T-helper 2 cell (primary cell): ENCODE measurements around the gene CLDN9.

Experiments used
- DNase-seq, 5 experiments: peaks; one replicate each; pipeline versions ENCODE4 v3.0.0 to v3.0.0-alpha.2; 2012 to 2022
- total RNA-seq, 2 donors: gene quantifications; one replicate each; lab custom pipeline; 2026; lab: John Stamatoyannopoulos, UW

CLDN9 gene
- total RNA-seq = 0 reads per million in 2 donors

GRCh38 chr16:3012828-3013420 is at the start of gene CLDN9:
Gene CLDN9 (plus strand): TSS chr16:3012923. CDS start chr16:3013363, 440 bp downstream.
- no peak for DNase-seq

- peak in 2 of 5 experiments; percentile 22 to 28 for DNase-seq
Observed at GRCh38 chr16:2963074-2963722, 49.5 kb upstream of the CLDN9 start.

- peak in 1 of 5 experiments; percentile 33 for DNase-seq
Observed at GRCh38 chr16:2963723-2964474, 48.8 kb upstream of the CLDN9 start, which contains the start of gene KREMEN2. Gene KREMEN2 (plus strand): TSS chr16:2964275. CDS start chr16:2964521, 246 bp downstream.

- peak; percentile 39 to 66 (median 48) for DNase-seq
Observed at GRCh38 chr16:2964475-2965336, 48.0 kb upstream of the CLDN9 start.

GRCh38 chr16:2966043-2966807 is 46.5 kb upstream of the CLDN9 start:
- DNase-seq = no peak

- DNase-seq = no peak
Observed at GRCh38 chr16:2966808-2967191, 45.9 kb upstream of the CLDN9 start.

- DNase-seq = no peak
Observed at GRCh38 chr16:2967211-2967631, 45.5 kb upstream of the CLDN9 start.

GRCh38 chr16:2967721-2968161 is 45.0 kb upstream of the CLDN9 start:
- DNase-seq = no peak

GRCh38 chr16:2968368-2968737 is 44.4 kb upstream of the CLDN9 start:
- no peak for DNase-seq

GRCh38 chr16:2968738-2969544 is 43.8 kb upstream of the CLDN9 start, which contains the start of gene PAQR4:
Gene PAQR4 (plus strand): TSS chr16:2969348. CDS start chr16:2969675, 327 bp downstream.
- DNase-seq = peak; percentile 61 to 88 (median 66)

- peak; percentile 31 to 87 (median 65) for DNase-seq
Observed at GRCh38 chr16:2969545-2970521, 42.9 kb upstream of the CLDN9 start.

GRCh38 chr16:2970563-2970962 is 42.2 kb upstream of the CLDN9 start:
- no peak for DNase-seq

GRCh38 chr16:2971134-2971984 is 41.4 kb upstream of the CLDN9 start:
- no peak for DNase-seq

- no peak for DNase-seq
Observed at GRCh38 chr16:2971985-2972784, 40.5 kb upstream of the CLDN9 start.

- DNase-seq = no peak
Observed at GRCh38 chr16:2973093-2973492, 39.6 kb upstream of the CLDN9 start.

GRCh38 chr16:2973605-2974318 is 39.0 kb upstream of the CLDN9 start:
- no peak for DNase-seq
